RWPE2 (cell line): ENCODE data around the gene CD79A.

Experiments used
- ATAC-seq: fragments of 200-7000 bp; cut with Tn5 transposase; 3 replicates; pipeline ENCODE4 v1.9.1; 2021; ENCODE audit warnings: low read depth
- DNase-seq: peaks from one replicate; pipeline ENCODE4 v3.0.0-alpha.2; 2020; ENCODE audit warnings: low spot score
- H3K27ac ChIP-seq: fragments of 450-650 bp; 2 replicates; pipeline ENCODE4 v1.5.1; 2017; ENCODE audit warnings: mild to moderate bottlenecking; ENCODE audit not compliant: poor library complexity, severe bottlenecking
- H3K27me3 ChIP-seq: fragments of 250-450 bp; sonication (Bioruptor Pico); 2 replicates; pipeline ENCODE4 v1.5.1; 2021; ENCODE audit warnings: mild to moderate bottlenecking, moderate library complexity; ENCODE audit not compliant: insufficient read depth, poor library complexity, severe bottlenecking
- H3K36me3 ChIP-seq: fragments of 250-450 bp; sonication (Bioruptor Pico); 2 replicates; pipeline ENCODE4 v1.5.1; 2020; ENCODE audit warnings: low read depth, mild to moderate bottlenecking, moderate library complexity
- H3K4me1 ChIP-seq: fragments of 250-450 bp; sonication (Bioruptor Pico); 2 replicates; pipeline ENCODE4 v1.5.1; 2021; ENCODE audit warnings: mild to moderate bottlenecking, moderate library complexity; ENCODE audit not compliant: insufficient read depth, poor library complexity, severe bottlenecking
- H3K4me3 ChIP-seq: fragments of 250-450 bp; sonication (Bioruptor Pico); 2 replicates; pipeline ENCODE4 v1.5.1; 2021; ENCODE audit warnings: mild to moderate bottlenecking, moderate library complexity; ENCODE audit not compliant: severe bottlenecking
- H3K9me3 ChIP-seq: fragments of 250-450 bp; sonication (Bioruptor Pico); 2 replicates; pipeline ENCODE4 v1.5.1; 2021; ENCODE audit warnings: mild to moderate bottlenecking, moderate library complexity; ENCODE audit not compliant: severe bottlenecking
- TF ChIP-seq, protein P1 (sequence below): fragments of 450-650 bp; IDR thresholded peaks from one replicate; pipeline ENCODE4 v1.5.1; 2017; ENCODE audit warnings: mild to moderate bottlenecking, moderate library complexity; ENCODE audit not compliant: poor library complexity, severe bottlenecking

CD79A gene

DNA sequence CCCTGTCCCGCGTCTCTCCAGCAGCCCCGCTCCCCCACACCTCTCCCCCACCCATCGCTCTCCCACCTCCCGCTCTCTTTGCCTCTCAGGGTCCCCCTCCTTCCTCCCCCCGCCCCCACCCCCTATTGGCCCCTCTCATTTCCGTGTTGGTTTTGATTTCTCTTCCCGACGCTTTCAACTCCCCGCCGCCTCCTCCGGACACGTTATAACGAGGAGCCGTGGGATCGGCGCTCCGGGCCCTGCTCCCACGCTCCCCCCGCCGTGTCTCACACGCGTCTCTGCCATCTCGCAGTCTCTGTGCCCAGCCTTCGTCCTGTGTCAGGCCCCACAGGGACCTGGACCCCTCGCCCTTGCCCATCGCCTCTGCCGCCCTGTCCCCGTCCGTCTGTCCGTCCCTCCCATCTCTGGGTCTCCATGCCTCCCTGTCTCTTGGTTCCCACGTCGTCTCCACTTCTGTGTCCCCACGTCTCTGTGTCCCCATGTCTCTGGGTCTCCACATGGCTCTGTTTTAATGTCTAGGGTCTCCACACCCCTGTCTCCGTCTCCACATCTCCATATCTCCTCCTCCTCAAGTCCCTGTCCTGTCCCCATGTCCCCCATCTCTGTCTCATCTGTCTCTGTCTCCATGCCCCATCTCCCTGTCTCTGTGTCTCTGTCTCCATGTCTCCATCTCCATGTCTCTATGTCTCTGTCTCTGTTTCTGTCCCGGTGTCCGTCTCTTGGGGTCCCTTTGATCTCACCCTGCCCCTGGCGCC lies 38.1 kb downstream of the CD79A start:
- TF ChIP-seq, protein P1, sequence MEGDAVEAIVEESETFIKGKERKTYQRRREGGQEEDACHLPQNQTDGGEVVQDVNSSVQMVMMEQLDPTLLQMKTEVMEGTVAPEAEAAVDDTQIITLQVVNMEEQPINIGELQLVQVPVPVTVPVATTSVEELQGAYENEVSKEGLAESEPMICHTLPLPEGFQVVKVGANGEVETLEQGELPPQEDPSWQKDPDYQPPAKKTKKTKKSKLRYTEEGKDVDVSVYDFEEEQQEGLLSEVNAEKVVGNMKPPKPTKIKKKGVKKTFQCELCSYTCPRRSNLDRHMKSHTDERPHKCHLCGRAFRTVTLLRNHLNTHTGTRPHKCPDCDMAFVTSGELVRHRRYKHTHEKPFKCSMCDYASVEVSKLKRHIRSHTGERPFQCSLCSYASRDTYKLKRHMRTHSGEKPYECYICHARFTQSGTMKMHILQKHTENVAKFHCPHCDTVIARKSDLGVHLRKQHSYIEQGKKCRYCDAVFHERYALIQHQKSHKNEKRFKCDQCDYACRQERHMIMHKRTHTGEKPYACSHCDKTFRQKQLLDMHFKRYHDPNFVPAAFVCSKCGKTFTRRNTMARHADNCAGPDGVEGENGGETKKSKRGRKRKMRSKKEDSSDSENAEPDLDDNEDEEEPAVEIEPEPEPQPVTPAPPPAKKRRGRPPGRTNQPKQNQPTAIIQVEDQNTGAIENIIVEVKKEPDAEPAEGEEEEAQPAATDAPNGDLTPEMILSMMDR = no peak
- Histone ChIP-seq H3K4me1 (no peaks in the 10 kb centered on the region), H3K36me3 (no peaks in the 10 kb centered on the region), H3K4me3 (no peak overlapping the region), H3K27ac (no peak overlapping the region), H3K9me3 (no peaks in the 10 kb centered on the region), H3K27me3 (peaks cover 65% of the 10 kb centered on the region)
- DNase-seq (no peak), ATAC-seq (no peak)

DNA sequence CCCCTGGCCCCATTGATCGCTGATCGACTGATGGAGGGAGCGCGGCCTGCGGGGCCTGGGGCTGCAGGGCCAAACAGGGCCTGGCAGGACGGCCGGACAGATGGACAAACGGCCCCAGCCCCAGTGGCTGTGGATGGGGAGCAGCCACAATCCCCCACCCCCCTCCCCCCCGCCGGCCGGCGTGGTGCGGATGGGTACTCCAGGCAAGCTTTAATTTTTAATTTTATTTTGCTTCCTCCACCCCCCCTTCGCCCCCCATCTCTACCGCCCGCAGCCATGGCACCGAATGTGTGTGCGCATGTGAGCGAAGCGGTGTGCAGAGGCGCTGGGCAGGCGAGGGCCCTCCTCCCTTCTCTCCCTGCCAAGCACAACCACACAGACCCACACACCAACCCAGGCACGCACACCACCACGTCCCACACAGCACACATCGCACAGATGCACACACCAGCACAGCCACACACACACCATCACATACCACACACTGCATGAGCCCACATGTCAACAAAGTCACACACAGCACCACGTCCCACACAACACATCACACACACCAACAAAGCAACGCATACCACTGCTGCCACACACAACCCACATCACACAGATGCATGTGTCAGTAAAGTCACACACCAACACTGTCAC lies 38.8 kb downstream of the CD79A start:
- ATAC-seq = no peak
- DNase-seq = no peak
- Histone ChIP-seq H3K4me1 (no peaks in the 10 kb centered on the region), H3K9me3 (no peaks in the 10 kb centered on the region), H3K27ac (no peak overlapping the region), H3K4me3 (no peak overlapping the region), H3K36me3 (no peaks in the 10 kb centered on the region), H3K27me3 (peaks cover 62% of the 10 kb centered on the region)
- TF ChIP-seq, protein P1 = no peak

DNA sequence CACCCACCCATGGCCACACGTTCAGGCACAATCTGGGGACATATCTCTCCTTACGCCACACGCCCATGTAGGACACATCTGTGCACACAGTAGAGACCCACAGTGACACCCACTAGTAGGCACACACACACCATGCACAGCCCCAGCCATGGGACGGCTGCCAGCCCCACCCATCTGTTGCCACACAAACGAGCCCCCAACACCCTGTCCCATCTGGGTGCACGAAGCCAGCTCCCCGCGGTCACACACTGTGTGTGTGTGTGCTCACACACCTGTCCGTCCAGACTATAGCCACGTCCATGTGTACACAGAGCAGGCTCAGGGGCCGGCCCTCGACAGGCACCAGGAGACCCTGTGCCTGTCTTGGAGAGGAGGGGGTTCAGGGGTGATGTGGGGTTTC lies 40.6 kb downstream of the CD79A start:
- TF ChIP-seq, protein P1 = no peak
- no peaks in the 10 kb centered on the region for H3K9me3 ChIP-seq
- DNase-seq (no peak), ATAC-seq (no peak)
- H3K27me3 ChIP-seq = peaks cover 62% of the 10 kb centered on the region
- no peak overlapping the region for H3K4me3 ChIP-seq
- no peaks in the 10 kb centered on the region for H3K4me1 ChIP-seq
- no peaks in the 10 kb centered on the region for H3K36me3 ChIP-seq
- no peak overlapping the region for H3K27ac ChIP-seq

DNA sequence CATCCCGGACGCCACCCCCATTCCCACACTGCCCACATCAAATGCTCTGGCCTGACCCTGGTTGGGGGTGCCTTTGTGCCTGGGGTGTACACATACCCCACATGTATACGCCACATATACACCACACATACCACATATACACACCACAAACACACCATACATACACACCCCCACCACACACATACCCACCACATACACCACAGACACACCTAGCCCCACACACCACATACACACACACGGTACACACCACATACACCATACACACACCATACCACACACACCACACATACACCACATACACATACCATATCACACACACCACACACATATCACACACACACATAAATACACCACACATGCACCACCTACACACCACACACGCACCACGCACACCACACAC lies 41.0 kb downstream of the CD79A start:
- peaks cover 62% of the 10 kb centered on the region for H3K27me3 ChIP-seq
- TF ChIP-seq, protein P1 = no peak
- H3K4me1 ChIP-seq = no peaks in the 10 kb centered on the region
- DNase-seq (no peak), ATAC-seq (no peak)
- no peak overlapping the region for H3K4me3 ChIP-seq
- H3K9me3 ChIP-seq = no peaks in the 10 kb centered on the region
- no peaks in the 10 kb centered on the region for H3K36me3 ChIP-seq
- no peak overlapping the region for H3K27ac ChIP-seq
